K562 (cell line): ENCODE measurements around the gene RNU6-9. TPM values are rescaled to one million over a fixed set of nuclear protein-coding genes. Genes with fewer than 3 reads are reported as not detected.

Experiments
- ATAC-seq: fragments of 200-7000 bp; cut with Tn5 transposase; 3 replicates; pipeline ENCODE4 v1.9.1; 2020; ENCODE audit warnings: moderate library complexity
- BruUV-seq: library from RNA; stranded (reverse); fragments of 400-500 nt; replicated peaks from 2 replicates; lab custom pipeline; 2021; lab: Mats Ljungman, UMichigan
- CTCF ChIA-PET: fragments of 300-600 bp; formaldehyde crosslinking; extraction: SDS; loops from one replicate; lab custom pipeline; 2021; ENCODE audit warnings: low intra/inter-chr PET ratio; lab: Yijun Ruan, JAX
- POLR2A ChIA-PET: fragments of 300-600, 350-650 bp; sonication (Branson Sonifier 250); formaldehyde crosslinking; extraction: SDS; loops from one replicate; lab custom pipeline; 2021; ENCODE audit warnings: antibody characterized with exemption, inconsistent platforms; lab: Yijun Ruan, JAX
- DNase-seq, 4 experiments: peaks; one replicate each; pipeline versions ENCODE4 v3.0.0 to v3.0.0-alpha.2; 2011 to 2018; ENCODE audit warnings: low spot score in 3 of 4, mixed read lengths in 3 of 4; ENCODE audit errors: extremely low read depth in 1 of 4
- FAIRE-seq: peaks from 2 replicates; lab custom pipeline; 2011; peaks lifted over from hg19 to GRCh38; lab: Jason Lieb, UNC
- H2AFZ ChIP-seq: 2 replicates; pipeline ENCODE4 v1.6.0; 2011; ENCODE audit warnings: low read depth, low read length, control low read depth, inconsistent platforms
- H3K27ac ChIP-seq: fragments of 200-600 bp; 3 replicates; pipeline ENCODE4 v1.8.0; 2011; ENCODE audit warnings: low read depth, mild to moderate bottlenecking, control low read depth, inconsistent platforms, low read length, moderate library complexity, mixed read lengths; ENCODE audit errors: extremely low read depth
- H3K27me3 ChIP-seq, 2 experiments: fragments of 300-600 bp in 1 of 2; 2 replicates in 1 of 2; 3 replicates in 1 of 2; pipeline versions ENCODE4 v1.6.0 to v1.8.0; 2011; ENCODE audit warnings: inconsistent platforms in 2 of 2, low read length in 2 of 2, mild to moderate bottlenecking in 1 of 2, mixed read lengths in 1 of 2, moderate library complexity in 1 of 2; ENCODE audit not compliant: control insufficient read depth in 2 of 2, insufficient read depth in 2 of 2
- H3K36me3 ChIP-seq: fragments of 300-600 bp; 3 replicates; pipeline ENCODE4 v1.8.0; 2011; ENCODE audit warnings: mild to moderate bottlenecking, low read length, inconsistent platforms; ENCODE audit not compliant: control insufficient read depth, insufficient read depth
- H3K4me1 ChIP-seq, 2 experiments: fragments of 200-600 bp in 1 of 2; replicated peaks in 1 of 2; 2 replicates in 1 of 2; 3 replicates in 1 of 2; pipeline versions ENCODE4 v1.5.1 to v1.8.0; 2011; ENCODE audit warnings: inconsistent platforms in 2 of 2, low read length in 2 of 2, mild to moderate bottlenecking in 1 of 2, mixed read lengths in 1 of 2, moderate library complexity in 1 of 2; ENCODE audit not compliant: control insufficient read depth in 2 of 2, insufficient read depth in 2 of 2
- H3K4me2 ChIP-seq: 2 replicates; pipeline ENCODE4 v1.6.1; 2011; ENCODE audit warnings: low read length, control low read depth, inconsistent platforms, mixed read lengths; ENCODE audit not compliant: insufficient read depth
- H3K4me3 ChIP-seq: fragments of 200-600 bp; sonication (generic), shearing (Covaris generic); 2 replicates; pipeline ENCODE4 v1.5.1; 2016; ENCODE audit warnings: control low read depth, inconsistent platforms
- H3K79me2 ChIP-seq: fragments of 200-600 bp; 3 replicates; pipeline ENCODE4 v1.8.0; 2011; ENCODE audit warnings: low read length, inconsistent platforms; ENCODE audit not compliant: control insufficient read depth, insufficient read depth
- H3K9ac ChIP-seq, 2 experiments: 2 replicates each; pipeline versions ENCODE4 v1.6.0 to v1.6.1; 2011; ENCODE audit warnings: low read depth in 2 of 2, low read length in 2 of 2, control low read depth in 1 of 2, inconsistent platforms in 1 of 2, mild to moderate bottlenecking in 1 of 2, mixed read lengths in 1 of 2; ENCODE audit not compliant: insufficient read depth in 1 of 2
- H3K9me1 ChIP-seq: one replicate; pipeline ENCODE4 v1.6.0; 2011; ENCODE audit warnings: inconsistent platforms, mild to moderate bottlenecking, low read length, moderate library complexity; ENCODE audit not compliant: control insufficient read depth, insufficient read depth
- H3K9me3 ChIP-seq: replicated peaks from 2 replicates; pipeline ENCODE4 v1.5.1; 2011; ENCODE audit warnings: low read depth, low read length, inconsistent platforms; ENCODE audit not compliant: control insufficient read depth, insufficient read depth
- H4K20me1 ChIP-seq: replicated peaks from 2 replicates; pipeline ENCODE4 v1.6.1; 2011; ENCODE audit warnings: low read length, inconsistent platforms, mixed read lengths; ENCODE audit not compliant: control insufficient read depth, insufficient read depth
- FOSL1 ChIP-seq: fragments of 200-800 bp; sonication (Bioruptor generic); conservative IDR thresholded peaks from 2 replicates; pipeline ENCODE4 v1.6.1; 2016; ENCODE audit warnings: missing genetic modification characterization, missing compliant biosample characterization
- KLF16 ChIP-seq: IDR thresholded peaks from 2 replicates; pipeline ENCODE4 v1.6.1; 2016; ENCODE audit warnings: antibody characterized with exemption
- ZBTB33 ChIP-seq: sonication (generic); formaldehyde crosslinking; IDR thresholded peaks from 2 replicates; pipeline ENCODE4 v1.8.1; 2023; ENCODE audit warnings: mild to moderate bottlenecking, missing genetic modification reagents
- ZBTB7A ChIP-seq: IDR thresholded peaks from 2 replicates; pipeline ENCODE4 v1.6.1; 2011; ENCODE audit warnings: low read depth, mild to moderate bottlenecking, low read length, moderate library complexity, borderline replicate concordance; ENCODE audit not compliant: control insufficient read depth
- ZNF740 ChIP-seq, 3 experiments: fragments of 200-800 bp in 1 of 3; sonication (Bioruptor generic) in 1 of 3; sonication (generic) in 1 of 3; formaldehyde crosslinking in 1 of 3; IDR thresholded peaks; 2 replicates each; pipeline versions ENCODE4 v1.6.1 to v1.8.0; 2016 to 2022; ENCODE audit warnings: mild to moderate bottlenecking in 2 of 3, missing compliant biosample characterization in 2 of 3, missing genetic modification characterization in 2 of 3, missing genetic modification reagents in 1 of 3
- WGBS: fragments of 100-300 bp; shearing (Covaris generic); methylation state at CpG from one replicate; pipeline ENCODE4 v1.1.6; 2016; ENCODE audit warnings: low coverage, mixed read lengths; ENCODE audit not compliant: insufficient coverage; ENCODE audit errors: missing lambda C conversion rate; 5-methylcytosine and 5-hydroxymethylcytosine counted together
- in situ Hi-C: fragments of 300-500 bp; cut with MboI; formaldehyde crosslinking; loops from 4 replicates; pipeline ENCODE4 v1.15.0; 2018; ENCODE audit warnings: inconsistent platforms, mixed read lengths
- intact Hi-C: fragments of 100-400 bp; cut with micrococcal nuclease; formaldehyde crosslinking; loops from 2 replicates; pipeline ENCODE4 v1.14.2; 2022
- polyA plus RNA-seq, 8 experiments: library from polyadenylated mRNA; depleted of rRNA in 4 of 8; stranded (reverse) in 5 of 8; unstranded in 3 of 8; fragments of >200 nt; fragmentation: Nextera tagmentation in 2 of 8; fragmentation: Illumina TruSeq in 1 of 8; extraction: Ambion mirVana in 2 of 8; extraction: Trizol in 1 of 8; gene quantifications; 2 replicates each; pipeline versions ENCODE4 v1.2.1 to v1.2.3, GENCODE V29; 2011 to 2014; ENCODE audit warnings: inconsistent platforms in 1 of 8, missing spikeins in 1 of 8
- total RNA-seq, 7 experiments: library from RNA; depleted of rRNA in 6 of 7; stranded (reverse); fragments of >200 nt in 6 of 7; fragmentation: Illumina TruSeq in 2 of 7; extraction: Trizol in 2 of 7; gene quantifications; 2 replicates each; pipeline versions ENCODE4 v1.2.1 to v1.2.3, GENCODE V29; 2011 to 2021; ENCODE audit warnings: low replicate concordance in 1 of 7
- TF ChIP-seq, protein P1 (sequence below), 2 experiments: fragments of 450-650 bp in 1 of 2; sonication (generic) in 1 of 2; formaldehyde crosslinking; conservative IDR thresholded peaks; 2 replicates each; pipeline versions ENCODE4 v1.4.0 to v1.8.1; 2020 to 2022; ENCODE audit warnings: mild to moderate bottlenecking in 1 of 2, missing genetic modification reagents in 1 of 2

Gene RNU6-9
- total and polyA plus RNA-seq, 9 of the 15 experiments (the other 6 are each of a cell fraction or from before 2014, with no cell fraction given): not detected

GRCh38 chr19:861141-861755, 32.0 kb upstream of the RNU6-9 start:
- 9% methylated on average over 12 of the region's 35 CpGs for WGBS
- TF ChIP-seq ZBTB33: peak; percentile 70; the same call in 1 of the 2 replicates
- TF ChIP-seq, protein P1, sequence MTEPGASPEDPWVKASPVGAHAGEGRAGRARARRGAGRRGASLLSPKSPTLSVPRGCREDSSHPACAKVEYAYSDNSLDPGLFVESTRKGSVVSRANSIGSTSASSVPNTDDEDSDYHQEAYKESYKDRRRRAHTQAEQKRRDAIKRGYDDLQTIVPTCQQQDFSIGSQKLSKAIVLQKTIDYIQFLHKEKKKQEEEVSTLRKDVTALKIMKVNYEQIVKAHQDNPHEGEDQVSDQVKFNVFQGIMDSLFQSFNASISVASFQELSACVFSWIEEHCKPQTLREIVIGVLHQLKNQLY (CRISPR knock-in tag; conservative IDR thresholded peaks at IDR 0.05): no peak
- no peak for TF ChIP-seq KLF16
- no peak for TF ChIP-seq ZNF740 (CRISPR knock-in tag; IDR thresholded peaks at IDR 0.05)
- TF ChIP-seq ZNF740 (tag; IDR thresholded peaks at IDR 0.05): peak in 1 of 2 experiments; percentile 23; a peak in 1 of 4 replicates
- TF ChIP-seq FOSL1: no peak
- TF ChIP-seq ZBTB7A: peak; percentile 73; the same call in 1 of the 2 replicates
- ChIA-PET CTCF (interaction anchor here (1.0 to 1.5 kb wide), 2 partner anchors 56 to 91 kb away, joined by 6 to 8 read pairs; partner anchors contain the start of gene KISS1R), POLR2A (interaction anchor here (0.7 to 1.3 kb wide), 2 partner anchors 46 to 160 kb away, joined by 3 to 4 read pairs; partner anchors contain the start of gene RNU6-2)
- BruUV-seq: no TSS peak
- H3K9ac ChIP-seq: peak overlapping the region in 1 of 2 experiments; percentile 90; a peak in 2 of 4 replicates
- no peaks in the 10 kb centered on the region for H3K9me3 ChIP-seq
- intact Hi-C loops: loop anchor here (5.0 kb wide), 2 partner anchors 121 to 381 kb away; partner anchors contain the start of genes ATP5F1D and WDR18
- no peak for DNase-seq
- H3K4me2 ChIP-seq: peak overlapping the region; percentile 64; the same call in 1 of the 2 replicates
- H4K20me1 ChIP-seq: no peaks in the 10 kb centered on the region
- peak overlapping the region; percentile 62 for H3K4me3 ChIP-seq
- H3K4me1 ChIP-seq: peaks cover 25 to 65% of the 10 kb centered on the region in 2 experiments
- FAIRE-seq: no peak
- H3K9me1 ChIP-seq: no peaks in the 10 kb centered on the region
- no peaks in the 10 kb centered on the region for H3K27me3 ChIP-seq
- ATAC-seq: no peak
- peak overlapping the region; percentile 82; the same call in 2 of the 3 replicates for H3K27ac ChIP-seq
- in situ Hi-C loops: no loop called here
- H3K36me3 ChIP-seq: peaks cover 17% of the 10 kb centered on the region; the same call in 1 of the 3 replicates
- peaks cover 12% of the 10 kb centered on the region for H3K79me2 ChIP-seq
- H2AFZ ChIP-seq: no peak overlapping the region
